ENCODE data around the gene FAAP20. TPM values are rescaled to one million over a fixed set of nuclear protein-coding genes. Genes with fewer than 3 reads are reported as not detected.
A peak's percentile ranks its signal among the peaks of the same experiment; 100 is the strongest.

The FAAP20 gene
- total and polyA plus RNA-seq, 12 donors = 2.7 to 185 (median 62.0) TPM

- H3K36me3 ChIP-seq (replicated peaks in 1 of 2) = no peaks in the 10 kb centered on the region
- WGBS, 4 donors = 89 to 94% (median 92%) methylated on average over 20 to 38 of the region's 38 CpGs
- peak in 1 of 7 donors; percentile 17 for DNase-seq
- TF ChIP-seq POLR2A (IDR thresholded peaks at IDR 0.05) = no peak
- TF ChIP-seq, protein P1, sequence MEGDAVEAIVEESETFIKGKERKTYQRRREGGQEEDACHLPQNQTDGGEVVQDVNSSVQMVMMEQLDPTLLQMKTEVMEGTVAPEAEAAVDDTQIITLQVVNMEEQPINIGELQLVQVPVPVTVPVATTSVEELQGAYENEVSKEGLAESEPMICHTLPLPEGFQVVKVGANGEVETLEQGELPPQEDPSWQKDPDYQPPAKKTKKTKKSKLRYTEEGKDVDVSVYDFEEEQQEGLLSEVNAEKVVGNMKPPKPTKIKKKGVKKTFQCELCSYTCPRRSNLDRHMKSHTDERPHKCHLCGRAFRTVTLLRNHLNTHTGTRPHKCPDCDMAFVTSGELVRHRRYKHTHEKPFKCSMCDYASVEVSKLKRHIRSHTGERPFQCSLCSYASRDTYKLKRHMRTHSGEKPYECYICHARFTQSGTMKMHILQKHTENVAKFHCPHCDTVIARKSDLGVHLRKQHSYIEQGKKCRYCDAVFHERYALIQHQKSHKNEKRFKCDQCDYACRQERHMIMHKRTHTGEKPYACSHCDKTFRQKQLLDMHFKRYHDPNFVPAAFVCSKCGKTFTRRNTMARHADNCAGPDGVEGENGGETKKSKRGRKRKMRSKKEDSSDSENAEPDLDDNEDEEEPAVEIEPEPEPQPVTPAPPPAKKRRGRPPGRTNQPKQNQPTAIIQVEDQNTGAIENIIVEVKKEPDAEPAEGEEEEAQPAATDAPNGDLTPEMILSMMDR (IDR thresholded peaks at IDR 0.05) = no peak
- H3K27ac ChIP-seq = no peak overlapping the region
- peaks cover 13 to 19% of the 10 kb centered on the region in 2 donors for H3K4me1 ChIP-seq (replicated peaks in 1 of 2)
- no peak overlapping the region for H3K4me3 ChIP-seq
- no peaks in the 10 kb centered on the region for H3K27me3 ChIP-seq
- intact Hi-C loops (cut with DNase I) = no loop called here
- H3K9me3 ChIP-seq (replicated peaks in 1 of 3) = no peaks in the 10 kb centered on the region
Observed at GRCh38 chr1:2185880-2186855, 8.4 kb downstream of the FAAP20 start.

DNA sequence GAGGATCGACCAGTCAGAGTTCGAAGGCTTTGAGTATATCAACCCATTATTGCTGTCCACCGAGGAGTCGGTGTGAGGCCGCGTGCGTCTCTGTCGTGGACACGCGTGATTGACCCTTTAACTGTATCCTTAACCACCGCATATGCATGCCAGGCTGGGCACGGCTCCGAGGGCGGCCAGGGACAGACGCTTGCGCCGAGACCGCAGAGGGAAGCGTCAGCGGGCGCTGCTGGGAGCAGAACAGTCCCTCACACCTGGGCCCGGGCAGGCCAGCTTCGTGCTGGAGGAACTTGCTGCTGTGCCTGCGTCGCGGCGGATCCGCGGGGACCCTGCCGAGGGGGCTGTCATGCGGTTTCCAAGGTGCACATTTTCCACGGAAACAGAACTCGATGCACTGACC lies 9.6 kb downstream of the FAAP20 start:
- H3K27ac ChIP-seq = no peak overlapping the region
- H3K4me1 ChIP-seq (replicated peaks in 1 of 2) = peaks cover under 1 to 7% of the 10 kb centered on the region in 2 donors
- H3K27me3 ChIP-seq = no peaks in the 10 kb centered on the region
- 94 to 97% (median 95%) methylated on average over 21 to 33 of the region's 33 CpGs for WGBS, 4 donors
- no peak for DNase-seq
- H3K9me3 ChIP-seq (replicated peaks in 1 of 3) = no peaks in the 10 kb centered on the region
- no peak overlapping the region for H3K4me3 ChIP-seq
- no peaks in the 10 kb centered on the region for H3K36me3 ChIP-seq (replicated peaks in 1 of 2)
- intact Hi-C loops (cut with DNase I) = no loop called here
- TF ChIP-seq, protein P1 (IDR thresholded peaks at IDR 0.05) = no peak
- TF ChIP-seq POLR2A (IDR thresholded peaks at IDR 0.05) = no peak

DNA sequence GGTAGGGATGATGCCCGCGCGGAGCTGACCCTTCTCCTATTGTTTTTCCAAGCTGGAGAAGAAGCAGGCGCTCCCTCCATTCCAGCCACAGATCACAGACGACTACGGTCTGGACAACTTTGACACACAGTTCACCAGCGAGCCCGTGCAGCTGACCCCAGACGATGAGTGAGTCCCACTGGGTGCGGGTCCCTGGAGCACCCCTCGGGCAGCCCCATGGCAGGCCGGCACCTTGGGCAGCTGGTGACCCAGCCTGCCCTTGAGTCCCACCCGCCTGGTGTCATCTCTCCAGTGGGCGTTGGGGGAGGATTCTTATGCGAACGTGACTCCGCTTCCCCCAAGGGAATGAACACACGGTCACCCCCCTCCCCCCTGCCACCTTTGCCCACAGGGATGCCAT lies 10.0 kb downstream of the FAAP20 start:
- DNase-seq = no peak
- Histone ChIP-seq H3K27me3 (no peaks in the 10 kb centered on the region), H3K36me3 (replicated peaks in 1 of 2) (no peaks in the 10 kb centered on the region), H3K4me3 (no peak overlapping the region), H3K27ac (no peak overlapping the region), H3K9me3 (replicated peaks in 1 of 3) (no peaks in the 10 kb centered on the region), H3K4me1 (replicated peaks in 1 of 2) (peaks cover 0 to 5% of the 10 kb centered on the region in 2 donors)
- intact Hi-C loops (cut with DNase I) = no loop called here
- TF ChIP-seq POLR2A (IDR thresholded peaks at IDR 0.05) = no peak
- TF ChIP-seq, protein P1 (IDR thresholded peaks at IDR 0.05) = no peak
- 81 to 94% (median 87%) methylated on average over 6 to 18 of the region's 18 CpGs for WGBS, 4 donors

DNA sequence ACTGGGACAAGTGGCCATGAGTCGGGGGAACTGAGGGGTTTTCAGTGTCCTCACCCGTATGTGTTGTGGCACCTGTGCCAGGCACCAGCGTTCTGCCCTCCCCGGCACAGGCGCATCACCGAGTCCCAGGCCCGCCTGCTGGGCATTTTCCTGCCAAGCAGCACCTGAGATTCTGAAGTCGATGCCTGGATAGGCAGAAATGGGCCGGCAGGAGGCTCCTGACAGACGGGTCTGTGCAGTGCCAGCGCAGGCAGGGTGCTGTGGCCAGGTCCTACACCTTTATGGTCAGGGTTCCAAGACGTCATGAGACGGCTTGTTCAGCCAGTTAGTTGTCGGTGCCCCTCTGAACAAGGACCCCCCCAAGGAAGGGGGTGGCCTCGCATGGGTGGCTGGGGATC lies 10.6 kb downstream of the FAAP20 start:
- H3K27ac ChIP-seq = no peak overlapping the region
- H3K27me3 ChIP-seq = no peaks in the 10 kb centered on the region
- DNase-seq = no peak
- no peak for TF ChIP-seq POLR2A (IDR thresholded peaks at IDR 0.05)
- TF ChIP-seq, protein P1 (IDR thresholded peaks at IDR 0.05) = no peak
- no peaks in the 10 kb centered on the region for H3K36me3 ChIP-seq (replicated peaks in 1 of 2)
- peaks cover 0 to under 1% of the 10 kb centered on the region in 2 donors for H3K4me1 ChIP-seq (replicated peaks in 1 of 2)
- H3K9me3 ChIP-seq (replicated peaks in 1 of 3) = no peaks in the 10 kb centered on the region
- WGBS, 4 donors = 88 to 93% (median 89%) methylated on average over 8 to 15 of the region's 15 CpGs
- no peak overlapping the region for H3K4me3 ChIP-seq
- intact Hi-C loops (cut with DNase I) = no loop called here
